GM18867 (cell line): ENCODE data around the gene GPR173.

Experiments used
- ATAC-seq: cut with Tn5 transposase; IDR thresholded peaks from one replicate; pipeline ENCODE4 v1.9.1; 2021; ENCODE audit warnings: mild to moderate bottlenecking, moderate library complexity; ENCODE audit not compliant: unreplicated experiment

Gene GPR173, protein sequence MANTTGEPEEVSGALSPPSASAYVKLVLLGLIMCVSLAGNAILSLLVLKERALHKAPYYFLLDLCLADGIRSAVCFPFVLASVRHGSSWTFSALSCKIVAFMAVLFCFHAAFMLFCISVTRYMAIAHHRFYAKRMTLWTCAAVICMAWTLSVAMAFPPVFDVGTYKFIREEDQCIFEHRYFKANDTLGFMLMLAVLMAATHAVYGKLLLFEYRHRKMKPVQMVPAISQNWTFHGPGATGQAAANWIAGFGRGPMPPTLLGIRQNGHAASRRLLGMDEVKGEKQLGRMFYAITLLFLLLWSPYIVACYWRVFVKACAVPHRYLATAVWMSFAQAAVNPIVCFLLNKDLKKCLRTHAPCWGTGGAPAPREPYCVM

DNA sequence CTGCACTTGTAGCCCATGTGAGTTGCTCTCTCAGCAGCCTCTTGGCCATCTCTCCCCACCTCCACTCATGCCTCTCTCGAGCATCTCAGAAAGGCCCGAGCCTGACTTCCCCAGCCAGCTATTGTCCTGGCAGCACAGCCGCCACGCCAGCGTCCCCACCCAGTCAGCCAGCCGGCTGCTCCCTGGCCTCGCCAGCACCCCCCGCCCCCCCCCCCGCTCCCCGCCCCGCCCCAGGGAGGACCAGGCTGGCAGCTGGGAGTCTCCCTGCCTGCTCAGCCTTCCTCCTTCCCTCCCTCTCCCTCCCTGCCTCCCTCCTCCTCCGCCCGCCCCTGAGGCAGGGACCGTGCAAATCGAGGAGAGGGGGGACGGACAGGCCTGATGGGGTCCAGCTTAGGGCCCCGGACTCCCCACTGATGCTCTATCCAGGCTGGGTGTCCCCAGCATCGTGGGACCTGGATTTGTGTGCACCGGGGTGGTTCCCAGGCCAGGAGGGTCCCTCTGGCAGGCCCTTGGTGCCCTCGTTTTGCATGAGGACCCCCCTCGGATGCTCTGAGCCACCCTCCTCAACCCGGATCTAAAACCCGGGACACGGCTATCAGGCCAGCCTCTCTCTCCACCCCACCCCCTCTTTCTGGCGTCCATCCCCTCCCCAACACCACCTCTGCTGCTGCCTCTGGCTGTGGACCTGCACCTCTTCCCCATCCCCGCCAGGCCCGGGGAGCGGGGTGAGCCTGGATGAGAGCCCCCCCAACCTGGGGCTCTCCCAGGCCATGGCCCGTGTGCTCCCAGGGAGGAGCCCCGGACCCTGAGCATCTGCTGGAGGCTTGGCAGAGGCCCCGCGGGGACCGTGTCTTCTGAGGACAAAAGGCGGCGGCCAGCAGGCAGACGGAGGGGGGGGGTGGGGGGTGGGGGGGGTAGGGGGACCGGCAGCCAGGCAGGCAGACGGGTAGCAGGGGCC lies at the start of gene GPR173:
Gene GPR173 (plus strand): TSS at position 621 of the 958 bp plus-strand sequence. CDS start 27,833 bp downstream, outside the sequence.
- ATAC-seq = no peak

DNA sequence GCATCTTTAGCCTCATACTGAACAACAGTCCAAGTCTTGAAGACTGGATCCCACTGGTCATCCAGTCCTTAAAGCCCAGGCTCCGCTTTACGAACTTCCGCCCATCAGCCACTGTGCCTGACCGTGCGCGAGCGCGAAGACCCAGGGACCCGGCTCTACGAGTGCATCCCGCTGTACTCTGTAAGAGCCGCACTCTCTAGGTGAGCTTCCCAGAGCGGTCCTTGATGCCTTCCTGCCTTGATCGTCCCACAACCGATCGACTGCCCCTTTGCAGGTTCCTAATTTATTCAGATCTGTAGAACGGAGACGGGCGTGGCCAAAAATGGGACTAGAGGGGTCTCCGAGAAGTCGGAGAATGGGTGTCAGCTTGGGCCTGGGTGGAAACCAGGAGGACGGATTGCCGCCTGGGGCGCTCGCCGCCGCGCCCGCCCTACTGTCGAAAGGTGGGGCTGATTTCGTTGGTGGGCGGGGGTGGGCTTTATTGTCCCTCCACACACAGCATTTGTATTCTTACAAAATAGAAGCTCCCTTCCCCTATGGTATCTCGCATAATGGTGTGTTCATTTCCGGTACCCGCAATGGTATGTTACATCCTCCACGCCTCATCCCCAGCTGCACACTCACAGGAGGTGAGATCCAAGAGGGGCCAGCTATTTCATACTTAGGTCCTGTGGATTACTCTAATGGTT lies 48.0 kb upstream of the GPR173 start:
- ATAC-seq = no peak

DNA sequence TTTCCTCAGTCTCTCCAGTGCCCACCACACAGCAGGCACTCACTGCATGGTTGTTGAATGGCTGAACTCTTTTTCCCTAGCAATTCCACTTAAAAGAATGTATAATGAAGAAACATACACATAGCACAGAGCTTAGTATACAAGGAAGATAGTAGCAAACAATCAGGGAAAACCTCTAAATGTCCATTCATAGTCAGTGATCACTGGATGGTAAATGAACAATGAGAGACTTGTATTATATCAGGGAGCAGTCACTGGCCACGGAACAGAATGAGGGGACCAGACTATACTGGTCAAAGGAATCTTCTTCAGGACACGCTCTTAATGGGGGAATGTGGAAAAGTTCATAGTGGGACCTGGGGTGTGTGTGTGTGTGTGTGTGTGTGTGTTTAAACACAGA lies 46.6 kb upstream of the GPR173 start:
- no peak for ATAC-seq

DNA sequence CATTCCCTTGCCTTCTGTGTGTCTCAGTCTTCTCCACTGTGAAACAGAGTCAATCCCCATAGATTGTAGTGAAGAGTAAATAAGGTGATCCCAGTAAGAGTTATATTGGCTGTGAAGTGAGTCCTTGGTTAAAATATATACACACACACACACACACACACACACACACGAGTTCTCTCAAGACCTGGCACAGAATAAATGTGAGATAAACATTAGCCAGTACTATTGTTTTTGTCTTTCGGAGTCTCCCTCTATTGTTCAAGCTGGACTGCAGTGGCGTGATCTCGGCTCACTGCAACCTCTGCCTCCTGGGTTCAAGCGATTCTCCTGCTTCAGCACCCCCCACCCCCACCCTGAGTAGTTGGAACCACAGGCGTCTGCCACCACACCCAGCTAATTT lies 45.5 kb upstream of the GPR173 start:
- ATAC-seq = no peak

DNA sequence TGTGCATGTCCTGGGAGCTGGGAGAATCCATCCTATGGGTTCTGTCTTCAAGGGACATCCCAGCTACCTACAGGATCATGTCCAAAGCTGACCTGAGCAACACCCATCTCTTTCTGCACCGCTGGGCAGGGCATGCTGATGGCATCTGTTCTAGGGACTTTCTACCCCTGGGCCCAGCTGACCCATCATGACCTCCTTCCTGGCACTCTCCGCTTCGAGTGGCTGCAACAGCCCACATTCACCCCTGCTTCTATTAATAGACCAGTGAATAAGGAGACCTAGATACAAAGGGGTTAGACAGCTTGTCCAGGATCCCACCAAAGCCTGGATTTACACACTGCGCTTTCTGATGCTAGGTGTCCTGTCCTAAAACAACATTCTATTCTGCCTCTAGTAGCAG lies 44.6 kb upstream of the GPR173 start:
- no peak for ATAC-seq

DNA sequence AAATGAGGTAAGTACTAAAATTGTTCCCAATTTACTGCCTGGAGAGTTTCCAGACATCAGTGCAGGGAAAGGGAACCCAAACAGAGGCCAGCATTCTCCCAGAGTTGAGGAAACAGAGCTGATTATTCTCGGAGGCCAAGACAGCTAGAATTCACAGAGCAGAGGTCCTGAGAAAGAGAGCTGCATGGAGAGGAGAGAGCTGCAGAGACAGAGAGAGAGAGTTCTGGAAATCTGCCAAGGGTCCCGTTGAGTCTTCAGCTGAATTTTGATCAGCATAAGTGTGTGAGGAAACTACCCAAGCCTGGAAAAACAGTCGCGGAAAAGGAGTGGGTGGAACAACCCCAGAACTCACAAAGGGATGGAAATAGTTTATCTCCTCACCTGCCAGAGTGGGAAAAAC lies 43.8 kb upstream of the GPR173 start:
- no peak for ATAC-seq

DNA sequence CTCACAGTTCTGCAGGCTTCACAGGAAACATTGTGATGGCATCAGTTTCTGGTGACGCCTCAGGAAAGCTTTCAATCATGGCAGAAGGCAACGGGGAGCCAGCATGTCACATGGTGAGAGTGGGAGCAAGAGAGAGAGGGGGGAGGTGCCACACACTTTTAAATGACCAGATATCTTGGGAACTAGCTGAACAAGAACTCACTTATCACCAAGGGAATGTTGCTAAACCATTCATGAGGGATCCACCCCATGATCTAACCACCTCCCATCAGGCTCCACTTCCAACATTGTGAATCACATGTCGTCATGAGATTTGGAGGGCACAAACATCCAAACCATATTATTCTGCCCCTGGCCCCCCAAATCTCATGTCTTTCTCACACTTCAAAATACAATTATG lies 43.3 kb upstream of the GPR173 start:
- ATAC-seq = no peak

DNA sequence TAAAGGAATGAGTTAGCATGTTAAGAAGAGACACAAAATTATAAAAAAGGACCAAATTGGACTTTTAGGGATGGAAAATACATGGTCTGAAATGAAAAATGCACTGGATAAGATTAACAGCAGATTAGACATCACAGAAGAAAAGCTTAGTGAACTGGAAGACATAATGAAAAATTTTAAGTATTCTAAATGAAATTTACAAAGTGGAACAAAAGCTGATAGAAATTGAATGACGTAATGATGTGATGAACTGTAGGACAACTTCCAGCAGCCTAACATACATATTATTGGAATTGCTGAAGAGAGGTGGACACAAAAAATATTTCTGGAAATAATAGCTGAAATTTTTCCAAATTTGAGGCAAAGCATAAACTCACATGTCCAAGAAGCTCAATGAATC lies 39.6 kb upstream of the GPR173 start:
- ATAC-seq = no peak

DNA sequence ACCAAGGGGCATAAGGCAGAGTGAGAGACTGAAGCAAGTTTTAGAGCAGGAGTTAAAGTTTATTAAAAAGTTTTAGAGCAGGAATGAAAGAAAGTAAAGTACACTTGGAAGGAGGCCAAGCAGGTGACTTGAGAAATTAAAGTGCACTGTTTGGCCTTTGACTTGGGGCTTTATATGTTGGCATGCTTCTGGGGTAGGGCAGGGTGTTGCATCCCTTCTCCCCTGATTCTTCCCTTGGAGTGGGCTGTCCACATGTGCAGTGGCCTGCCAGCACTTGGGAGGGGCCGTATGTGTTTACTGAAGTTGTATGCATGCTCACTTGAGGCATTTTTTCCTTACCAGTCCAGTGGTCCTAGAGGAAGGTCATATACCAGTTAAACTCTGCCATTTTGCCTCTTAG lies 35.3 kb upstream of the GPR173 start:
- no peak for ATAC-seq

DNA sequence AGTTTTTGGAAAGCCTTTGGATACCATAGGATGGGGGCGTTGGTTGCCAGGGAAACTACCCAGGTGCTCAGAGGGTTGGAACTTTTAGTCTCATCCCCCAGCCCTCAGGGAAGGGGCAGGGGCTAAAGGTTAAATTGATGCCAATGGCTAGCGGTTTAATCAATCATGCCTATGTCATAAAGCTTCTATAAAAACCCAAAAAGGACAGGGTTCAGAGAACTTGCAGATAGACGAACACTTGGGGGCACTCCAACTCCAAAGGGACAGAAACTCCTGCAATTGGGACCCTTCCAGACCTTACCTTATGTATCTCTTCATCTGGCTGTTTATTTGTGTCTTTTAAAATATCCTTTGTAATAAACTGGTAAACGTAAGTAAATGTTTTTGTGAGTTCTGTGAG lies 30.0 kb upstream of the GPR173 start:
- no peak for ATAC-seq

DNA sequence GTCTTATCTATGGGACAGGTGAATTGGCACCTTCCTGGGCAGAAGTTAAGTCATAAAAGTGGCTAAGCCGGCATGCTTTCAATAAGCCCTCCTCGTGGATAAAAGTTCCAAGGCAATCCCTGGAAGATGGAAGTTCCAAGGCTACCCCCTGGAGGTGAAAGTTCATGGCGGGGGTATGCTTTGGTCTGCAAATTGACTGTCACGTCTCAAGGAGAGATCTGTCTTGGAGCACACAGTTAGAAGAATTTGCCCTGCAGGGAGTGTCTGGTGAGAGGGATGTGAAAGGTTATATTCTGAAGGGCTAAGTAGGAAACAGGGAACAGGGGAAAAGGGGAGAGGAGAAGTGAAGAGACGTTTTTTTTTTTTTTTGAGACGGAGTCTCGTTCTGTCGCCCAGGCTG lies 26.2 kb upstream of the GPR173 start:
- no peak for ATAC-seq

DNA sequence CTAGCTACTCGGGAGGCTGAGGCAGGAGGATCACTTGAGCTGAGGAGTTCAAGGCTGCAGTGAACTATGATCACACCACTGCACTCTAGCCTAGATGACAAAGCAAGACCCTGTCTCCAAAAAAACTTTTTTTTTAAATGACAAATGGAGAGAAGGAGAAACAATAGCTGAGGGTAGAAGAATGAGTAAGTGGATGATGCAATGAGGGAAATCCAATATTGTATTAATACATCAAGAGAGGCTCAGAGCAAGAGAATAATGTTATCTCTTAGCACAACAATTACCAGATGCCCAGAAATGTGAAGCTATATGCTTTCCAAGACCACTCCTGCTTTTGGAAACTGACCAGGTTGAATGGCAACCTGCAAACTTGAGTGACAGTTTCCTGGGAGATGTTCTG lies 19.9 kb upstream of the GPR173 start:
- no peak for ATAC-seq

DNA sequence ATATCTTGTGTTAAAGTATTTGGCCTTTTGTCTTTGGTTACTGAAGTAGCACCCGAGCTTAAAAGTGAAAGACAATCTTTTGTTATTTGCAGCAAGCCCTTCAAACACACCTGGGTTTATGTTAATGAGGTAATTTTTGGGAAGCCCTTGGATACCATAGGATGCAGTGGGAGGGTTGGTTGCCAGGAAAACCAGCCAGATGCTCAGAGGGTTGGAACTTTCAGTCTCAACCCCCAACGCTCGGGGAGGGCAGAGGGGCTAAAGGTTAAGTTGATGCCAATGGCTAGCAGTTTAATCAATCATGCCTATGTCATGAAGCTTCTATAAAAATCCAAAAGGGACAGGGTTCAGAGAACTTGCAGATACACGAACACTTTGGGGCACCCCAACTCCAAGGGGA lies 17.2 kb upstream of the GPR173 start:
- ATAC-seq = no peak

DNA sequence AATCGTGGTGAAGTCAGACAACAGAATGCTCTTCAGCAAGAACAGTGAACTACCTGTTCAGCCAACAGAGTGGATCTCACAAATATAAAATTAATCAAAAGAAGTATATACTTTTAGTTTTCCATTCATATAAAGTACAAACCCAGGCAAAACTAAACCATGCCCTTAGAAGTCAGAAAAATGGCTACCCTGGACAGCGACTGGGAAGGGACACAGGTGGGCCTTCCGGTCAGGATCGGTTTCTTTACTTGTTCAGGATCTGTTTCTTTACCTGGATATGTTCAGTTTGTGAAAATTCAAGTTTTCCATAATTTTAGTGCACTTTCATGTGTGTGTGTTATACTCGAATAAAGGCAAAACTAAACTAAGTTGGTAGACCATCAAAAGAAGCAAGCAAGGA lies 12.4 kb upstream of the GPR173 start:
- ATAC-seq = no peak

DNA sequence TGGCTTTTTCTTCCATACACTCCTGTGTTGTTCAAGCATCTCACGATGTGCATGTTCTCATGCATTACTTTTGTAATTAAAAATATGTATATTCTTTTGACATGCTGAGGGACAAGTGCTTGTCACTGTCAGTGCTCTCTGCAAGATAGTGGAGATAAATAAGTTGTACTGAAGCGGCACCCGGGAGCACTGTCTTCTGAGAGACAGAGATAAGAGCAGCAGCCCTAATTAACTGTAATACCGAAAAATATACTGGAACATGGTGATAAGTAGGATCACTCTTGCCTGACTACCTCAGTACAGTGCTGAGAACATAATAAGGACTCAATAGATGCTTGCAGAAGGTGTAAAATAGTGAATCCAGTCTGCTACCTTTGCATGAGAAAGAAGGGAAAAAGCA lies 9.4 kb upstream of the GPR173 start:
- no peak for ATAC-seq

DNA sequence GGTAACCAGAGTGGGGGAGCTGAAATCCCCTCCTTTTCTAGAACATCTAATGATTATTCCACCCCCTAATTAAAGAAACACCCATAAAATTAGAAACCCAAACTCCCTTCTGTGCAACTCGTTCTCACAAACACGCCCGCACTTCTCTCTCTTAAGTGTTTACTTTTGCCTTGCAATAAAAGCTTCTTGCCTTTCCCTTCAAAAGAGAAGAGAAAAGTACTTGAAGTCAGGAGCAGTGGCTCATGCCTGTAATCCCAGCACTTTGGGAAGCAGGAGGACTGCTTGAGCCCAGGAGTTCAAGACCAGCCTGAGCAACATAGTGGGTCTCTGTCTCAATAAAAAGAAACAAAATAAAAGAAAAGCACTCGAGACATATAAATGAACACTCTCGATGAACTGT lies 3.6 kb upstream of the GPR173 start:
- no peak for ATAC-seq

DNA sequence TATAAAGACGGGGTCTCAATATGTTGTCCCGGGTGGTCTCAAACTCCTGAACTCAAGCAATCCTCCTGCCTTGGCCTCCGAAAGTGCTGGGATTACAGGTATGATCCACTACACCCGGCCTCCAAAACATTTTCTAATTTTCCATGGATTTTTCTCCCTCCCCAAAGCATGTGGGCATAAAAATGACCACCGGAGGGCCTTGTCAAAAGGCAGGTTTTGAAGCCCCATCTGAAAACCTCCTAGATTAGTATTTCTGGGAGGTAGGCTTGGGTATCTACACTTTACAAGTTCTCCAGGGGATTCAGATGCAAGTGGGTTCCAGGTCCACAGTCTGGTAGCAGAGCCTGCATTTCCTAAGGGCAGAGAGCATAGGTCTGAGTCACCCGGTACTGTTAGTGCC lies 1.4 kb upstream of the GPR173 start:
- ATAC-seq = no peak

DNA sequence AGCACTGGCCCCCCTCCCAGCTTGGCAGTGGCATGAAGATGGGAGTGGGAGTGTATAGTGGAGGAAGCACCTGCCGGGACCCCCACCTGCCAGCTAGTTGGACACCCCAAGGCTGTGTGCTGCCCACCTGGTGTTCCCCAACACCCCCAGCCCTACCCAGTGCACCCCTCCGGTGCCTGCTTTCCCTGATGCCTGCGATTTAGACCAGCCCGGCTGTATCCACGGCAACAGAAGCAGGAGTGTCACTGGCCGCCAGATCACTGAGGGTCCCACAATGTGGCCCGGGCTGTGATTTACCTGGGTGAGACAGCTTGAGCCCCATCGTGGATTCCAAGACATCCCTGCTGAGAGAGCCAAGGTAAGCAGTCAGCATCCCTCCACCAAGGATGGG lies 533 bp downstream of the GPR173 start:
- ATAC-seq = no peak

DNA sequence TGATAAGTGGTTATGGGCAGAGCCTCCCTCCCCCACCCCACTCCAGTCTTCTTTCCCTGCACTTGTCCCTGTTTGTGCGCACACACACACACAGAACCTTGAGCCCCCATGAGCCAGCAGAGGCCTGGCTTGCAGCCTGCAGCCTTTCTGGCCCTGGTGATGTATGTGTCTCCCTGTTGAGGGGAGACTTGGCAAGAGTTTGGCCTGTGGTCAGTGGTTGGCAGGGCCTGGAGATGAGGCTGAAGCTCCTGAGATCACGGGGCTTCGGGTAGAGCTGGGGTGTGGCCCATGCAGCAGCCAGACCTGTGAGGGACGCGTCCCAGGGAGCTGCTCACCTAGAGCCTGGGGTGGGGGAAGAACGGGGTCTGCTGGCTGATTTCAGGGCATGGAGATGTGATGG lies 2.3 kb downstream of the GPR173 start:
- no peak for ATAC-seq

DNA sequence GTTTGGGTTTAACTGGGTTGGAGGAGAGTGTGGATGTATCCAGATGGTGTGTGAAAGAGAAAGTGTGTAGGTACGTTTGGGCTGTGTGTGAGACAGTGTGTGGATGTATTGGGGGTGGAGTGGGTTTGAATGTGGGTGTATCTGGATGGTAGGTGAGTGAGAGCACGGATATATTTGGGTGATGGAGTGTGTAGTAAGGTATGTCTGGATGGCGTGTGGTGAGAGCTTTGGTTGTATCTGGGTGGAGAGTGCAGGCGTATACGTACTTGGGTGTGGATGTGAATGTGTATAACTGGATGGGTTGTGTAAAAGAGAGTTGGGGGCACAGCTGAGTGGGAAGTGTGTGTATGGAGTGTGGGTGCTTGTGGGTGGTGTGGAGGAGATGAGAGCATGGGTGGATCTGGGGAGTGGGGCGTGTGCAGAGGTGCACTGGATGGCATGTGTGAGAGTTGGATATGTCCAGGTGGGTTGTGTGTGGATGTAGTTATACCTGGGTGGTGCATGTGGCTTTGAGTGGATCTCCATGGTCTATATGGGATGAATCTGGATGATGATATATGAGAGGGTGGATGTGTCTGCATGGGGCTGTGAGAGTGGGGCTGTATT lies 6.8 kb downstream of the GPR173 start:
- ATAC-seq = no peak

DNA sequence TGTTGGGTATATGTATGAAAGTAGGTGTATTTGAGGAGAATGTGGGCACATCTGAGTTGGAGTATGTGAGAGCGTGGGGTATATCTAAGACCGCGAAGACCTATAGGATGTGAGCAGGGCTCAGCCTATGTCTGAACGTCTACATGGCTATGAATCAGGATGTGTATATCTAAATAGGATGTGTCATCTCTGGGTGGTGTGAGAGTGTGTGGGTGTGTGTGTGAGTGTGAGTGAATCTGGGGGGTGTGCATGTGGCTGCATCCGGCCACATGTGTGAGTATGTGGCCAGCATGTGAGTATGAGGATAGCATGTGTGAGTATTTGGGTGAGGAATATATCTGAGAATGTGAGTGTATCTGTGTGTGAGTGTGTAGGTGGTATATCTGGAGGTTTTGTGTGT lies 7.7 kb downstream of the GPR173 start:
- ATAC-seq = no peak
